ENCODE measurements around the gene CNOT3.
"Not testable (repeated sequence)": the region's sequence is repeated elsewhere in the genome, so short reads cannot be mapped to it uniquely, and the experiment has no call there.

The CNOT3 gene

GRCh38 chr19:54171736-54172431 is 34.3 kb downstream of the CNOT3 start:
- DNase-seq (ENCODE audit: low spot score), result not testable (repeated sequence)

GRCh38 chr19:54172471-54173358 is 35.2 kb downstream of the CNOT3 start, which contains the start of gene TMC4:
Gene TMC4, minus strand, starts transcription at chr19:54173160. Its CDS starts 43 bp downstream, at chr19:54173117.
- no peak for DNase-seq (ENCODE audit: low spot score)

GRCh38 chr19:54173359-54173699 is 35.8 kb downstream of the CNOT3 start:
- no peak for DNase-seq (ENCODE audit: low spot score)

GRCh38 chr19:54173951-54174834 is 36.6 kb downstream of the CNOT3 start:
- no peak for DNase-seq (ENCODE audit: low spot score)

GRCh38 chr19:54178581-54179261 is 41.2 kb downstream of the CNOT3 start:
- DNase-seq (ENCODE audit: low spot score), result peak; percentile 33

GRCh38 chr19:54179262-54179852 is 41.8 kb downstream of the CNOT3 start:
- no peak for DNase-seq (ENCODE audit: low spot score)

GRCh38 chr19:54179921-54180461 is 42.4 kb downstream of the CNOT3 start:
- DNase-seq (ENCODE audit: low spot score), result no peak

DNA sequence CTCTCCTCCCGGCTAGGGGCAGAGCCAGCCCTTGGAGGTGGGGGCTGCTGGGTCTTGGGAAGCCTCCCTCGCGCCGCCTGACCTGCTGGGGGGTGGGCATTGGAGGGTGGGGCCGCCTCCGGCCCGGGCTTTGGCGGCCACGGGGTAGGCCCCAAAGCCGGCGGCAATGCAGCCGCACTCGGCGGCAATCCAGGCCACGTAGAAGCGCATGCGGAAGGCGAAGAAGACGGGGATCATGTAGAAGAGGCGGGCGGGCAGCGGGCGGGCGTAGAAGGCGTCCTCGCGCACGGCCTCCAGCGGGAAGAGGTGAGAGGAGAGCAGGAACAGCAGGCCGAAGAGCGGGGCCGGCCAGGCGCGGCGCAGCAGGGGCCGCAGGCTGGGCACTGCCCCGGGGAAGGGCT is 43.1 kb downstream of the CNOT3 start:
- DNase-seq (ENCODE audit: low spot score), result no peak

DNA sequence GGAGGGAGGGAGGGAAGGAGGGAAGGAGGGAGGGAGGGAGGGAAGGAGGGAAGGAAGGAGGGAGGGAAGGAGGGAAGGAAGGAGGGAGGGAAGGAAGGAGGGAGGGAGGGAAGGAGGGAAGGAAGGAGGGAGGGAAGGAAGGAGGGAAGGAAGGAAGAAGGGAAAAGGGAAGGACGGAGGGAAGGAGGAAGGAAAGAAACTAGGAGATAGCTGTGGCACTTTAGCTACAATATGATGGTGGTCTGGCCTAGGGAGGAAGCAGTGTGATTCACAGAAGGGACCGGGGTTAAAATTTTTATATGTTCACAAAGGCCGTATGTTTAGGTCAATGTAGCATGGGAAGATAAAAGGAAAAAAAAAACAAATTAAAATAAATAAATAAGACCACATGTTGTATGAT is 44.3 kb downstream of the CNOT3 start:
- DNase-seq (ENCODE audit: low spot score), result not testable (repeated sequence)

DNA sequence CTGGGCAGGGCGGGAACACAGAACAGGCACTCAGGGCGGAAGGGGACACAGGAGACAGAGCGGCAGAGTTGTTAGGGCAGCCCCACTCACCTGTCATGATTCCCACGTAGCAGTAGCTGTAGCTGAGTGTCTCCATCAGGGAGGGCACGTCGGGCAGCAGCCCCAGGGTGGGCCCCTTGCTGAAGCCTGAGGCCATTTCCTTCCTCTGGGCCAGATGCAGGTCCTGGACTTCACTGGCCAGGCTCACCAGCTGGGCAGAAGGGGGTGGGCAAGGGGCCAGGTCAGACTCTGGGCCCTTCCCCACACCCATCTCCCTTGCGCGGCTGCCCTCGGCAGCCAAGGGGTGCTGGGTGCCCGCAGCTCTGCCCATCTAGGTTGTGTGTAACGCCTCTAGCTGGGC is 45.9 kb downstream of the CNOT3 start:
- DNase-seq (ENCODE audit: low spot score), result no peak

DNA sequence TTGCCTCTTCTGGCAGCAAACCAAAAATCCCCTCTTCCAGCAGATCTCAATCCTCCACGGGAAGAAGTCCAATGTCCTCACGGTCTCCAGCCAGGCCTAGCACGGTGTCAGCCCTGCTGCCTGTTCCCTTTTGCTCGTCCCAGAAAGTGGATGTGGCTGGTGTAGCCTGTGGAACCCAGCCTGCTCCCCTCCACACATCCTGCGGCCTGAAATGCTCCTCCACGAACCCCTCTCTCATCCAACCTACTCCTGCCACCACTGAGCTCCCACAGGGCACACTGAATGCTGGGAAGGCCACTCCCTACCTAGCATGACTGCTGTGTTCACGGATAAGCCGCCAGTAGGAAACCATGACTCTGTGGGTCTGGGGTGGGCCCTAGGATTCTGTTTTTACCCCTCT is 48.8 kb downstream of the CNOT3 start:
- DNase-seq (ENCODE audit: low spot score), result no peak

DNA sequence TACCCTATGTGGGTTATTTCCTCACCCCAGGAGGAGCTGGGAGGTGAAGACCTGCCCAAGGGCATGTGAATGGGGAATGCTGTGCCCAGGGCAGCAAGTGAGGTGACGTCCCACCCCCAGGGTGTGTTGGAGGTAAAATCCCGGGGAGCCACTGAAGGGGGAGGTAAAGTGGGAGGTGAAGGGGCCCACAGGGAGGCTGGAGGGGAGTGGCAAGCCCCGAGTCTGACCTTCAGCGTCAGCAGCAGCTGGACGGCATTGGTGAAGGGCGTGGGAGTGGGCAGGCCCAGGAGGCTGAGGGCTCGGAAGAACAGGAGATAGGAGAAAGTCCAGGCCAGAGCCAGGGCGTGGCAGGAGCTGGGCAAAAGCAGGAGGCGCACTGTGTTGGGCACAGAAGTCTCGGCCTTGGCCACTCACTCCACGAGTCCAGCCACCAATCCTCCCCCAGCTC is 49.4 kb downstream of the CNOT3 start:
- no peak for DNase-seq (ENCODE audit: low spot score)

DNA sequence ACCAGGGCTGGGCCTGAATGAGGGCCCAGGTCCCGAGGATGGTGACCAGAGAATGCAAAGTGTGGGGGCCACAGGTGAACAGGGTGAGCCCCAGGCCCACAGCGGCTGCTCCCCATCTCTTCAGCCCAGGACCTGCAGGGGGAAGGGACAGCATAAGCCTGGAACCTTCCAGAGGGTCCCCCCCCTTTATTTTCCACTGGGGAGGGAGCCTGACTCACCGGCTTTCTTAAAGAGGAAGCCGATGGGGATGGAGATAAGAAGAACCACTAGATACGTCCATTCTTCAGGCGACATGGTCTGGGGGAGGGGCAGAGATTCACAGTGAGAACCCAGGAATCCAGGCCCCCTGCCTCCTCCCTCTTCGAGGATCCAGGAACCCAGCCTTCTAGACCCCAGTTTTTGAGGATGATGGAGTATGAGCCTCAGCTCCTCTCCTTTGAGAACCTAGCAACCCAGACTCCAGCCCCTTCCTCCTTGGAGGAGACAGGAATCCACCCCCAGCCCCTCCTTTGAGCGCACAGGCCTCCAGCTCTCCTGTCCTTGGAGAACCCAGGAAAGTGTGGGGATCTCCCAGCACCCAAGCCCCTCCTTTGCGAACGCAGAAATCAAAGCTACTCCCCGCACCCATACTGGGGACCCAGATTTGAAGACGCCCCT is 50.8 kb downstream of the CNOT3 start:
- DNase-seq (ENCODE audit: low spot score), result peak; percentile 56

GRCh38 chr19:54189145-54189734 is 51.7 kb downstream of the CNOT3 start, which contains the start of gene MBOAT7:
Gene MBOAT7, minus strand, starts transcription at chr19:54189580. Its CDS starts 1,072 bp downstream, at chr19:54188508.
- no peak for DNase-seq (ENCODE audit: low spot score)

DNA sequence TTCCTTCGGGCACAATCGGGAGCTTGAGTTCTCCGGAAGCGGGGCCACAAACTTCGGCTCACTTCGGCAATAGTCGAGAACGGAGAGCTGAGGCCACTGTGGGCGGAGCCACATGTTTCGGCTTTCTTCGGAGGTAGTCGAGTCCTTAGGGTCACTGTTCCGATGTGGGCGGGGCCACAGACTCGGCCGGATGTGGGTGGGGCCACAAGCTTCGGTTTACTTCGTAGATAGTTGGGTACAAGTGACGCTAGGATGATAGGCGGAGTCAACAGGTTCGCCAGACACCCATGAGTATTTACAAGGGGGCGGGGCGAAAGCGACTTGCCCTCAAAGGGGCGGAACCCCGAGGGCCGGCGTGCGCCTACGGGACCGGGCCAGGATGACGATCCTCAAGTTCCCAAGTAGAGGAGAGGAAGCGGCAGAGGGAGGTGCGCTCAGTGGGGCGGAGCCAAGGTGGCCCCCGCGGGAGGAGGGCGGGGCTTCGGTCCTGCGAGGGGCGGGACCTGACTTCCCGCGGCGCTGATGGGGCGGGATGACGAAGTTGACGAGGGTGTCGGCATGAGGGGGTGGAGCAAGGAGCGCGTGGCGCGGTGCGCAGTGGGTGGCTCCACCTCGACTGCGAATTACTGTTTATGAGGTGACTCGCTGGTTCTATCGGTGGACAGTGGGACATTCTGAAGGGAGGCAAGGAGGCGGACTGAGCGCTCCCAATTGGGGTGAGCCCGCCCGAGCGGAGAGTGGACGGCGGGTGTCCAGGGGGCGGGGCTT is 52.4 kb downstream of the CNOT3 start:
- peak; percentile 100 for DNase-seq (ENCODE audit: low spot score)

GRCh38 chr19:54190503-54191010 is 53.0 kb downstream of the CNOT3 start:
- DNase-seq (ENCODE audit: low spot score), result peak; percentile 99

- peak; percentile 86 for DNase-seq (ENCODE audit: low spot score)
These were observed 53.6 kb downstream of the CNOT3 start, which contains the start of gene TSEN34 for GRCh38 chr19:54191011-54191810. Gene TSEN34, plus strand, starts transcription at chr19:54191308. Its CDS starts 57 bp downstream, at chr19:54191365.

Data from CD4-positive, alpha-beta T cell treated with Interleukin-2 at 100 ng/mL for 4 hours (primary cell).